Lower lobe of right lung (tissue), 2 donors: ENCODE results near the gene MAML3. TPM values are rescaled to one million over a fixed set of nuclear protein-coding genes. Genes with fewer than 3 reads are reported as not detected.

Source experiments
- ATAC-seq, 2 donors: fragments of 200-7000 bp; cut with Tn5 transposase; one replicate each; pipeline ENCODE4 v1.9.1; 2020 to 2022; ENCODE audit warnings: mild to moderate bottlenecking in 2 of 2, moderate library complexity in 2 of 2
- DNase-seq: peaks from one replicate; pipeline ENCODE4 v3.0.0-alpha.2; 2020
- H3K27ac ChIP-seq: fragments of 200-600 bp; one replicate; pipeline ENCODE4 v1.8.0; 2022
- H3K27me3 ChIP-seq: fragments of 200-600 bp; one replicate; pipeline ENCODE4 v1.8.0; 2022; ENCODE audit warnings: low read depth
- H3K36me3 ChIP-seq: fragments of 200-600 bp; one replicate; pipeline ENCODE4 v1.8.0; 2022; ENCODE audit warnings: mild to moderate bottlenecking
- H3K4me1 ChIP-seq: fragments of 200-600 bp; one replicate; pipeline ENCODE4 v1.8.0; 2022
- H3K4me3 ChIP-seq: fragments of 200-600 bp; one replicate; pipeline ENCODE4 v1.8.0; 2022; ENCODE audit warnings: mild to moderate bottlenecking
- H3K9me3 ChIP-seq: fragments of 200-600 bp; one replicate; pipeline ENCODE4 v1.8.0; 2022
- intact Hi-C: fragments of 100-400 bp; cut with DNase I; formaldehyde crosslinking; loops from one replicate; pipeline ENCODE4 v1.11.0; 2022
- total RNA-seq: library from RNA; stranded (reverse); fragmentation: NEBNext Ultra II Directional; extraction: Animal tissue kit (Norgen Biotek cat#: 25700); gene quantifications from one replicate; pipeline ENCODE4 v1.2.1, GENCODE V29; 2021
- TF ChIP-seq, protein P1 (sequence below): fragments of 200-600 bp; IDR thresholded peaks from one replicate; pipeline ENCODE4 v1.8.0; 2022; ENCODE audit warnings: antibody characterized with exemption, mild to moderate bottlenecking
- donor health status: DM: no; HTN: yes; CAD: no; lungs with severe emphysema.

The MAML3 gene
- total RNA-seq, 1 donor from 2014 or later, result 12.5 TPM

DNA sequence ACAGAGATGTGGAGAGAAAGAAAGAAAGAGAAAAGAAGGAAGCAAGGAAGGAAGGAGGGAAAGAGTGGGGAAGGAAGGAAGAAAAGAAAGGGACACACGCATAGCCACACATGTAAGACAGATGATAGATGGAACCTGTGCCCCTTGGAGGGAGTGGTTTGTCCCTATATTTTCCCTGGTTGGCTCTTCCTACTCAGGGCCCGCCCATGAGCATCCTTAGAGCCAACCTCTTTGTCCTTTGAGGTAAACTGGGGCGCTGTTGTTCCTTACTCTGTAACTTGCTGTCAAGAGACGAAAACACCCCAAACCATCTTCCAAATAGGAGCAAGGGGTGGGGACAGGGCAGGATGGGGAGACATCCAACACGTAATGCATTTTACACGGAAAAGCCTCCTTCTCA is 220.9 kb downstream of the MAML3 start:
- intact Hi-C loops, result no loop called here
- Histone ChIP-seq H3K27me3 (no peaks in the 10 kb centered on the region), H3K4me3 (no peak overlapping the region), H3K27ac (no peak overlapping the region), H3K9me3 (no peaks in the 10 kb centered on the region), H3K4me1 (peaks cover 9% of the 10 kb centered on the region), H3K36me3 (no peaks in the 10 kb centered on the region)
- DNase-seq (no peak), ATAC-seq (no peak)
- TF ChIP-seq, protein P1, sequence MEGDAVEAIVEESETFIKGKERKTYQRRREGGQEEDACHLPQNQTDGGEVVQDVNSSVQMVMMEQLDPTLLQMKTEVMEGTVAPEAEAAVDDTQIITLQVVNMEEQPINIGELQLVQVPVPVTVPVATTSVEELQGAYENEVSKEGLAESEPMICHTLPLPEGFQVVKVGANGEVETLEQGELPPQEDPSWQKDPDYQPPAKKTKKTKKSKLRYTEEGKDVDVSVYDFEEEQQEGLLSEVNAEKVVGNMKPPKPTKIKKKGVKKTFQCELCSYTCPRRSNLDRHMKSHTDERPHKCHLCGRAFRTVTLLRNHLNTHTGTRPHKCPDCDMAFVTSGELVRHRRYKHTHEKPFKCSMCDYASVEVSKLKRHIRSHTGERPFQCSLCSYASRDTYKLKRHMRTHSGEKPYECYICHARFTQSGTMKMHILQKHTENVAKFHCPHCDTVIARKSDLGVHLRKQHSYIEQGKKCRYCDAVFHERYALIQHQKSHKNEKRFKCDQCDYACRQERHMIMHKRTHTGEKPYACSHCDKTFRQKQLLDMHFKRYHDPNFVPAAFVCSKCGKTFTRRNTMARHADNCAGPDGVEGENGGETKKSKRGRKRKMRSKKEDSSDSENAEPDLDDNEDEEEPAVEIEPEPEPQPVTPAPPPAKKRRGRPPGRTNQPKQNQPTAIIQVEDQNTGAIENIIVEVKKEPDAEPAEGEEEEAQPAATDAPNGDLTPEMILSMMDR, result no peak

DNA sequence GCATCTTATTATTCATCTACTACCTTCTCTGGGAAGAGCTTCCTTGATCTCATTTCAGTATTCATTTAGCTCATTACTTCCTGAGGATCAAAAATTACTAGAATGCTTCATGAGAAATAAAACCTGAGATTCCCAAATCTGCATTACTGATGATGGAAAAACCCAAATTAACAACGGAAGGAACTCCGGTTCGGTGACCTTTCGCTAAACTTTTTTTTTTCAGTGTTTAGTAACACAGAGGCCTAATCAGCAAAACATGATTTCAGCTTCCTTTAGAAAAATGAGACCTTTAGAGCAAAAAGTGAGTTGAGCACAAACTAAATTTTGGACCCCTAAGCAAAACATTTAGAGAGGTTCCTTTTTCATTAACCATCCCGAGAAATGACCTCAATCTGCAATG is 229.2 kb downstream of the MAML3 start:
- peaks cover 32% of the 10 kb centered on the region for H3K4me1 ChIP-seq
- intact Hi-C loops, result no loop called here
- no peaks in the 10 kb centered on the region for H3K27me3 ChIP-seq

DNA sequence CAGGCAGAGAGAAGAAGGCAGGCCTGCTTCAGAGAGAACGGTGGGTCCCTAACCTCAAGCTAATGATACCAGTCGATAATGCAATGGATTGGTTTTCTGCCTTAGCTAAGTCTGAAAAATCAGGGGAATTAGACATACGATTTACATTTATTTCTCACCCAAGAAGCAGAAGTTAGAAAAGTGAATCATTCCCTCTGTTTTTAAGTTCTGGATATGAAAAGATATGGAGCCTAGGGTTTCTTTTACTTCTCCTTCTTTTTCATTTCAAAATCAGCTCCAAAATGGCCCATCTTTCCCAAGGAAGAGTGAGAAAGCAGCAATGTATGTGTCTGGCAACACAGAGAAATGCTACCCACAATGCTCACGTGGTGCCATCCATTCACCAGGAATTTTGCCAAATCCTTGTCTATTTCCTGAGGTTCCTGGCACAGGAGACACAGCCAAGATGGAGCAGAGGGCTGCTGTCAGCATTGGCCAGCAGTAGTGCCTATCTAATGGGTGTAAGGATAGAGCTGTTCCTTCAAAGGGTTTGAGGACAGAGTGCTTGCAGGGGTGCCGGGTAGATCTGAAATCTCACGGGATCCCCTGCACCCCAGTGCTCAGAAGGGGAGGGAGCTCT is 231.5 kb downstream of the MAML3 start:
- DNase-seq, result no peak
- intact Hi-C loops, result no loop called here
- Histone ChIP-seq H3K4me3 (no peak overlapping the region), H3K27me3 (no peaks in the 10 kb centered on the region), H3K27ac (no peak overlapping the region), H3K36me3 (no peaks in the 10 kb centered on the region), H3K4me1 (peaks cover 52% of the 10 kb centered on the region), H3K9me3 (no peaks in the 10 kb centered on the region)
- TF ChIP-seq, protein P1, result no peak
- no peak for ATAC-seq

More for the DNA sequence above, 229.2 kb downstream of the MAML3 start:
- ATAC-seq, result no peak
- TF ChIP-seq, protein P1, result no peak
- no peak overlapping the region for H3K27ac ChIP-seq
- no peaks in the 10 kb centered on the region for H3K36me3 ChIP-seq
- no peak for DNase-seq
- no peaks in the 10 kb centered on the region for H3K9me3 ChIP-seq
- no peak overlapping the region for H3K4me3 ChIP-seq

DNA sequence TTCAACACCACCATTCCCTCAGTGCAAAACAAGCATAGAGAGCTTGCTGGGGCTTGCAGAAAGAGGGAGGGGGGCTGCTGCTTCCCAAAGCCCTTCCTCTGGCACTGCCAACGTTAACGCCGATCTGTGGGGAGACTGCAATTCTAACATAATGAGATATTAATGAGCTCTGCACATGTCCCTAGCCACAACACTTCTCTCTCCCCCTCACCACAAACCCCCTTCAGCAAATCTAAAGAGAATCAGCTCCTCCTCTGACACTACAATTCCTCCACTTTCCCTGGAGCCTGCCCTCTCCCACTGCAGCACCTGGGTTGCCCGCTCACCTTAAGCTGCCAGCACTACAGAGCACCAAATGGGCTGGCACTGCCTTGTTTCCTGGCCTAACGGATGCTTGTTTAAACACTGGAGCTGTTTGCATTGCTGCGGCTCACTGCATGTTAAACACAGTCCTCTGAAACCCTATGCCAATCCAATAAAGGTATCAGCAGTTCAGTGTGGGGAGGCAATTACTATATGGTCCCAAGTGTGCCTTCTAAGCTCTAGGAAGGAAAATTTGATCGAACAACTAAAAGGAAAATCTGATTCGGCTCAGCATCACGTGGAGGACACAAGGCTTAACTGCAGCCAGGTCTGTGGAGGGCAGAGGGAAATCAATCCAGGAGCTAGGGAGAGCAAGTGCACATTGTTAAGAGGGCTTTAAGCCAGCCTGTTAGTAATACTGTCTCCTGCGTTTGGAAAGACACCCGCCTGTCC is 232.4 kb downstream of the MAML3 start:
- ATAC-seq (peak; percentile 84 to 90), DNase-seq (peak; percentile 54)
- H3K4me1 ChIP-seq, result peaks cover 52% of the 10 kb centered on the region
- TF ChIP-seq, protein P1, result no peak
- H3K9me3 ChIP-seq, result no peaks in the 10 kb centered on the region
- H3K27me3 ChIP-seq, result no peaks in the 10 kb centered on the region
- H3K36me3 ChIP-seq, result no peaks in the 10 kb centered on the region
- H3K27ac ChIP-seq, result peak overlapping the region; percentile 52
- no peak overlapping the region for H3K4me3 ChIP-seq
- intact Hi-C loops, result no loop called here

DNA sequence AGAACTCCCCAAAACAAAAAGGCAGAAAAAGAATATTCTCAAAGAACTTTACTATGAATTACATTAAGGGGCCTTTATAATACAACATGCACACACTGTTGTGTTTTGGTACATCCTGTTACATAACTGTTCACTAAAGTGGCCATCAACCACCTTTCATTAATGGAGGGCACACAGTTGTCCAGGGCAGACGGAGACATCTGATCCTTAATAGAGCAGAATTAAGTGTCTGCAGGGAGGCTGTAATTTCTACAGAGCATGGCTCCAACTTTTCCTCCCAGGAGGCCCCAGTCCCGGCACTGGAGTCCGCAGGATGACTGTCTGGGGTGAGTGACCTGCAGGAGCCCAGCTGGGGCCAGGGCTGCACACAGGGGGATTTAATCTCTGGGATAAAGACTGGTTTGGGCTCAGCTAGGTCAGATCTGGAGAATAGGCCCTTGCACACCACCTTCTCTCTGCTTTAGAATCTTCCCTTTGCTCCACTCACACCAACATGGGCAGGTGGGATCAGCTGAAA is 233.4 kb downstream of the MAML3 start:
- TF ChIP-seq, protein P1, result no peak
- H3K27ac ChIP-seq, result peak overlapping the region; percentile 52

More for the DNA sequence above, 233.4 kb downstream of the MAML3 start:
- no peaks in the 10 kb centered on the region for H3K27me3 ChIP-seq
- no peaks in the 10 kb centered on the region for H3K36me3 ChIP-seq
- H3K9me3 ChIP-seq, result no peaks in the 10 kb centered on the region
- no peak for DNase-seq
- peaks cover 54% of the 10 kb centered on the region for H3K4me1 ChIP-seq
- ATAC-seq, result no peak
- intact Hi-C loops, result no loop called here
- H3K4me3 ChIP-seq, result no peak overlapping the region
